ENCODE measurements around the gene HTT-AS.
"Not testable (repeated sequence)": the region's sequence is repeated elsewhere in the genome, so short reads cannot be mapped to it uniquely, and the experiment has no call there.

The HTT-AS gene

DNA sequence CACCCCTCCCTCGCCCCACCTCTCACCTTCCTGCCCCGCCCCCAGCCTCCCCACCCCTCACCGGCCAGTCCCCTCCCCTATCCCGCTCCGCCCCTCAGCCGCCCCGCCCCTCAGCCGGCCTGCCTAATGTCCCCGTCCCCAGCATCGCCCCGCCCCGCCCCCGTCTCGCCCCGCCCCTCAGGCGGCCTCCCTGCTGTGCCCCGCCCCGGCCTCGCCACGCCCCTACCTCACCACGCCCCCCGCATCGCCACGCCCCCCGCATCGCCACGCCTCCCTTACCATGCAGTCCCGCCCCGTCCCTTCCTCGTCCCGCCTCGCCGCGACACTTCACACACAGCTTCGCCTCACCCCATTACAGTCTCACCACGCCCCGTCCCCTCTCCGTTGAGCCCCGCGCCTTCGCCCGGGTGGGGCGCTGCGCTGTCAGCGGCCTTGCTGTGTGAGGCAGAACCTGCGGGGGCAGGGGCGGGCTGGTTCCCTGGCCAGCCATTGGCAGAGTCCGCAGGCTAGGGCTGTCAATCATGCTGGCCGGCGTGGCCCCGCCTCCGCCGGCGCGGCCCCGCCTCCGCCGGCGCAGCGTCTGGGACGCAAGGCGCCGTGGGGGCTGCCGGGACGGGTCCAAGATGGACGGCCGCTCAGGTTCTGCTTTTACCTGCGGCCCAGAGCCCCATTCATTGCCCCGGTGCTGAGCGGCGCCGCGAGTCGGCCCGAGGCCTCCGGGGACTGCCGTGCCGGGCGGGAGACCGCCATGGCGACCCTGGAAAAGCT, at the start of gene HTT-AS, which contains the start of gene HTT:
HTT-AS (minus strand) TSS at position 461 of the 768 bp plus-strand sequence.
HTT (plus strand) TSS at position 604 of the 768 bp plus-strand sequence; CDS start at position 749, 145 bp downstream.
- DNase-seq = peak; percentile 93

GRCh38 chr4:3123181-3123671, 48.9 kb upstream of the HTT-AS start:
- no peak for DNase-seq

GRCh38 chr4:3122081-3122563, 47.8 kb upstream of the HTT-AS start:
- no peak for DNase-seq

GRCh38 chr4:3121596-3121995, 47.3 kb upstream of the HTT-AS start:
- DNase-seq = no peak

GRCh38 chr4:3121110-3121509, 46.8 kb upstream of the HTT-AS start:
- no peak for DNase-seq

DNA sequence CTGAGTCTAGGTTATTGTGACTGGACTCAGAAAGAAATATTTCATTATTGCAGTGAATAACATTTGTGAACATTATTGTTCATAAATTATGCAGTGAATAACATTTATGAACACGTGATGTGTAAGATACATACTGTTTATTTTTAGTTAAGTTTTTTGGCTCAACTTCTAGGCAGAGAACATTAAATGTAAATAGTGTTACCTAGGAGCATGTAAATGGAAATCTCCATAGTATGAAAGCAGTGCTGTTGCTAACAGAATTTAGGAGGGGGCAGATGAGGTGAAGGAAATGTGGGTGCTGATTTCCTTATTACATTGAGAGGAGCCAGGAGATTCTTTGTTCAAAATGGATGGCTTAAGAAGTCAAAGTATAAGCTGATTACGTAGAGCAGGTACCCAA, 45.1 kb upstream of the HTT-AS start:
- DNase-seq = no peak

DNA sequence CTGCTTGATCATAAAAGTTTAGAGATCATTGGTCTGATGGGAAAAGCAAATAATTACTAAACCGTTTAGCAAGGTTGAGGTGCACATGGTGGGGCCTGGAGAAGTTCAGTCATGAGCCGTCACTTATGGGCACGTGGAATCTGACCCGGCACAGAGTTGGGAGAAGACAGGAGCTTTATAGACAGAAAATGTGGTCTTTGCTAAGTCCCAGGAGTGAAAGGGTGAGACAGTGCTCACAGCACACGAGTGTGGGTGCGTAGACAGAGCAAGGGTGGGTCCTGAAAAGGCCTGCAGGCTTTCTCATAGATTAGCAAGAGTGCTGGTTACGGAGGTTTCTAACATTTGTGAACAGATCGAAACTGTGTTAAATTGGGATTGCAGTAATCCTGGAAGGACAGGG, 44.0 kb upstream of the HTT-AS start:
- DNase-seq = no peak

GRCh38 chr4:3116955-3117354, 42.6 kb upstream of the HTT-AS start:
- DNase-seq = no peak

DNA sequence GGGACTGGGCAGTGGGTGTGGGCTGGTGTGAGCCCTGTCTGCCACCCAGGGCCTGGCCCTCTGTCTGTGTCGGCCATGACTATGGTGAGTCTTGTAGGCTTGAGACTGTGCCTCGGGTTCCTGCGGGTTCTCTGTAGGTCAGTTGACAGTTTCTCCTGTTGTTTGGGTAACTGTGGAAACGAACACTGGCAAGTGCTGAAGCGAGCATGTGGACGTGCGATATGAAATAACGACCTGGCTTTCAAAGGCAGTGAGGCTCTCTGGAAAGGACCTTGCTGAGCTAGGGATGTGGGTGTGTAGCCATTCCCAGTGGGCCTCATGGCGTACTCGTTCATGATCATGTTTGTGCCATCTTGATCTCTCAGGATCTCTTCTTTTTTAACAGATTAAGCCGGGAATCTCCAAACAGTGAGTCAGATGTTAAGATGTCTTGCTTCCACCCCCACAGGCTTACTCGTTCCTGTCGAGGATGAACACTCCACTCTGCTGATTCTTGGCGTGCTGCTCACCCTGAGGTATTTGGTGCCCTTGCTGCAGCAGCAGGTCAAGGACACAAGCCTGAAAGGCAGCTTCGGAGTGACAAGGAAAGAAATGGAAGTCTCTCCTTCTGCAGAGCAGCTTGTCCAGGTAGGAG, 41.4 kb upstream of the HTT-AS start:
- DNase-seq = no peak

- no peak for DNase-seq
Observed at GRCh38 chr4:3114377-3114776, 40.0 kb upstream of the HTT-AS start.

GRCh38 chr4:3112609-3113469, 38.5 kb upstream of the HTT-AS start:
- DNase-seq = no peak

GRCh38 chr4:3112201-3112600, 37.9 kb upstream of the HTT-AS start:
- DNase-seq = no peak

DNA sequence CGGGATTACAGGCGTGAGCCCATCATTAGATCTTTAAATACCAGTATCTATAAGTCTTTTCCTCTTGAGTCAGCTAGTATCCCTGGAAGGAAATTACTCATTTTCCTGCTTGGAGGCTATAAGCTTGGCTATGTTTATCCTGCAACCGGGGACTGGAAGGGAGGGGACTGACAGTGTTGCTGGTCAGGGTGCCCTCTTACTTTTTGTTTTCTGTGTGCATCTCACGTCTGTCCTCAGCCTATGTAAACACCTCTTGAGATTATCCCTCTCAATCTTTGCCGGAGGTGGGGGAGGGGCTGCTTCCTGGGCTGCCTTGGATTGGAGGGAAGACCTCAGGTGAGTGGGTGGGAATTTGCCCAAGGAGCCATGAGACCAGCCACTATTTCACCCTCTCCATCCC, 37.1 kb upstream of the HTT-AS start:
- no peak for DNase-seq

DNA sequence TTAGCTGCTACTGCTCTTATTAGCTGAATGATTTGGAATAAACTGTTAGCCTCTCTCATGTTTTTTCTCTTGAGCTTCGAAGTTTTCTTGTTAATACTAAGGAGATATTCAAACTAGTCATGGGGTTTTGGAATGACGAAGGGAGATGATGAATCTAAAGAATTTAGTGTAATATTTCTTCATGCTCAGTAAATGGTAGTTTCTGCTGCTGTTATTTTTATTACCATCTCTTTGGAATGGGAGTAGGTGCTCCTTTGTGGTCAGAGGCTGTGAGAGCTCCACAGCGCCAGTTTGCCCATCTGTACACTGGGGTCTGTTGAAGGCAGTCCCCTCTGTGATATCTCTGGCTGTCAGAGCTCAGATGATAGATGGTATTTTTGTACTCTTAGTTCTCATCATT, 33.9 kb upstream of the HTT-AS start:
- no peak for DNase-seq

DNA sequence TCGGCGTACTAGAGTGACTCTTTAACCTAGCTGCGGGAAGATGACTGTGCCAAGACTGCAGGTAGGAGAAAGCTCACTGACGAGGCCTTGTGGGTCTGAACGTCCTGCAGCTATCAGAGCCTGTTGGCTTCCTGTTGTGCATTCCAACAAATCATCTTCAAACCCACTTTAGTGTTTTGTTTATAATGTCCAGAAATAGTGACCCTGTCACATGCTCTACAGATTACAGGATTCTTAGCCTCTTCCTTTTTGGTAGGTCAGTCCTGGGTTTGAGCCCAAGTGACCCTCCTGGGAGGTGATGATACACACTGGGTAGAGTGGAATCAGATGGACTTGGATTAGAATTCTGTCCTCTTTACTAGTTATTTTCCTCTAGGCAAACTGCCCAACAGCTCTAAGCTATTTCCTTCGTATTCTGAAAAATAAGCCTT, 33.4 kb upstream of the HTT-AS start:
- no peak for DNase-seq

DNA sequence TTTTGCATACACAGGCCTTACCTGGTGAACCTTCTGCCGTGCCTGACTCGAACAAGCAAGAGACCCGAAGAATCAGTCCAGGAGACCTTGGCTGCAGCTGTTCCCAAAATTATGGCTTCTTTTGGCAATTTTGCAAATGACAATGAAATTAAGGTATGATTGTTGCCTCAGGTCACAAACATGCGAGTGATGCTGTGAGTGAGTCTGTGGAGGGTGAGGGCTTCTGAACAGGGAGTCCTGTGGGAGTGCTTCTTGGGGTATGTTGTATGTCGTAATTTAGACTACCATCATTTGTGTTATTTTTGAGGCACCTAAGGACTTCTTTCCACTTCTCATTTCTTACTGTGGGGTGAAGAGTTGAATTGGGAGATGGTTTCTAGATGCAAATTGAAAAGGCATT, 32.9 kb upstream of the HTT-AS start:
- DNase-seq = no peak

GRCh38 chr4:3106339-3107186, 32.2 kb upstream of the HTT-AS start:
- peak; percentile 87 for DNase-seq

GRCh38 chr4:3098346-3098745, 24.0 kb upstream of the HTT-AS start:
- no peak for DNase-seq

DNA sequence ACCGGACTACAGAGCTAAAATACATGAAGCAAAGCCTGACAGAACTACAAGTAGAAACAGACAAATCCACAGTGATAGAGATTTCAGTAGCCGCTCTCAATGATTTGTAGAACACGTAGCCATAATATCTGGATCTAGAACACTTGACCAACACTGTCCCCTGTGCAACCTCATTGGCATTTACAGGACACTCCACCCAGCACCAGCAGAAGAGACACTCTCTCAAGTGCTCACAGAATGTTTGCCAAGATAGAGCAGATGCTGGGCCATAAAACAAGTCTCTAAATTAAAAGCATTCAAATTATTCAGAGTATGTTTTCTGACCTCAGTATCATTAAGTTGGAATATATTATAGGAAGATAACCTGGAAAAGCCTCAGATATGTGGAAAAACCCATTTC, 21.9 kb upstream of the HTT-AS start:
- no peak for DNase-seq

DNA sequence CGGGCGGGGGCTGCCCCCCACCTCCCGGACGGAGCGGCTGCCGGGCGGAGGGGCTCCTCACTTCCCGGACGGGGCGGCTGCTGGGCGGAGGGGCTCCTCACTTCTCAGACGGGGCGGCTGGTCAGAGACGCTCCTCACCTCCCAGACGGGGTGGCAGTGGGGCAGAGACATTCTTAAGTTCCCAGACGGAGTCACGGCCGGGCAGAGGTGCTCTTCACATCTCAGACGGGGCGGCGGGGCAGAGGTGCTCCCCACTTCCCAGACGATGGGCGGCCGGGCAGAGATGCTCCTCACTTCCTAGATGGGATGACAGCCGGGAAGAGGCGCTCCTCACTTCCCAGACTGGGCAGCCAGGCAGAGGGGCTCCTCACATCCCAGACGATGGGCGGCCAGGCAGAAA, 20.4 kb upstream of the HTT-AS start:
- not testable (repeated sequence) for DNase-seq

DNA sequence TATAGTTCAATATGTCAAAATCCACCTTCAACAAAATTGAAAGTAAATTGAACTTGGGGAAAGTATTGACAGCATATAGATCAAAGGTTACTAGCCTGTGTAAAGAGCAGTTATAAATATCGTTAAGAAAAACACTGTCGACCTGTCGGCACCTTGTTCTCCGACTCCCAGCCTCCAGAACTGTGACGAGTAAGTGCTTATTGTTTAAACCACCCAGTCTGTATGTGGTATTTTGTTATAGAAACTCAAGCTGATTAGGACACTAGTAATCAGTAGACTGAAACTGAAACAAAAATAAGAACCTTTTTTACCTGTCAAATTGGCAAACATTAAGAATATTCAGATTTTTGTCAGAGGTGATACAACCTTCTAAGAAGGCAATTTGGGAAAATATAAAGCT, 17.1 kb upstream of the HTT-AS start:
- DNase-seq = no peak

DNA sequence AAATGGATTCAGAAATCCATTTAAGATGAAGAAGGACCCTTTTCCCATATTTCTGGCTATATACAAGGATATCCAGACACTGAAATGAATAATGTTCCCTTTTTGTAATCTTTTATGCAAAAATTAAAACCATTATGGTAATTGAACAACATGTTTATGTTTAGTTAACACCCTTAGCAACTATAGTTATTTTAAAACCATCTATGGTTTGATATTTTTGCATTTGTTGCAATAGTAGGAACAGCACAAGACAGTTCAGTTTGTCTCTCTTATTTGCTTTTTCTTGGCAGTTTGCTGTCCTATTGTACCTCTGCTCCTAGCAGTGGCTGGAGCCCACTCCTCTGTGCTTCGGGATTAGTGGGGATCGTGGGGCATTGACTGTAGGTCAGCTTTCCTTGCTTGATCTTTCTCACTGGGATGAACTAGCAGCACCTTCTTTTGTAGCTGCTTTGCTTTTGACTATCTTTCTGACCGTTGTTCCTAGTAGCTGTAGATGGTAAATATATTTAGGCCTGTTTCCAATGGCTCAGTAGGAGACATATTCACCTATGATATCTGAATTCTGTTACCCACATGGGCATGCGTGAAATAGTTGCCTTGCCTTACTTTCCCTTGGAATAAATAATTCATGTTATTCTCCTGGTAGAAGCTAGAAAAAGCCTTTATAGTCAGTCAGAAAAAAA, 12.9 kb upstream of the HTT-AS start:
- no peak for DNase-seq

Measured in CD4-positive, alpha-beta T cell treated with Interleukin-4 for 4 hours (primary cell).